Measurements from ENCODE around the gene ADAMTS6.

ADAMTS6 gene

DNA sequence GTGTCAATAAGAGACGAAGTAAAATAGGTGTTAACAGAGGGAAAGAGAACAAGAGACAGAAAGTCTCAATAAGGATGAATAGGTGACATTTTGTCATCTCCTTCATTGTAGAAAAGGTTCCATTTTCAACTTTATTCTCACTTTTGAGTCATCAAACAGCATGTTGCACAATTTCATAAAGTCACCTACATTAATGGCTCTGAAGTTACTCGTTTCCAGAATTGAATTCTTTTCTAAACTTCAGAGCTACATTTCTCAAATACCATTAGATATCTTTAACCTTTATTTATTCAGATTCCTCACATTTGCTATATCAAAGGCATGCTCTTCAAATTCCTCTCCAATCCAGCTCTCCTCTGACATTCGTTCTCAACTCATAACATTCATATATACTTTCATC, 13.1 kb downstream of the ADAMTS6 start:
- TF ChIP-seq CREB1 (IDR thresholded peaks at IDR 0.05; ENCODE audit: low read depth): no peak
- TF ChIP-seq ZBTB7A (IDR thresholded peaks at IDR 0.05; ENCODE audit: low read depth): no peak
- no peak for TF ChIP-seq NFIC (IDR thresholded peaks at IDR 0.05)
- TF ChIP-seq, protein P1, sequence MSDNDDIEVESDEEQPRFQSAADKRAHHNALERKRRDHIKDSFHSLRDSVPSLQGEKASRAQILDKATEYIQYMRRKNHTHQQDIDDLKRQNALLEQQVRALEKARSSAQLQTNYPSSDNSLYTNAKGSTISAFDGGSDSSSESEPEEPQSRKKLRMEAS (IDR thresholded peaks at IDR 0.05): no peak
- TF ChIP-seq YY1 (IDR thresholded peaks at IDR 0.05; ENCODE audit: low read depth): no peak
- TF ChIP-seq, protein P2, sequence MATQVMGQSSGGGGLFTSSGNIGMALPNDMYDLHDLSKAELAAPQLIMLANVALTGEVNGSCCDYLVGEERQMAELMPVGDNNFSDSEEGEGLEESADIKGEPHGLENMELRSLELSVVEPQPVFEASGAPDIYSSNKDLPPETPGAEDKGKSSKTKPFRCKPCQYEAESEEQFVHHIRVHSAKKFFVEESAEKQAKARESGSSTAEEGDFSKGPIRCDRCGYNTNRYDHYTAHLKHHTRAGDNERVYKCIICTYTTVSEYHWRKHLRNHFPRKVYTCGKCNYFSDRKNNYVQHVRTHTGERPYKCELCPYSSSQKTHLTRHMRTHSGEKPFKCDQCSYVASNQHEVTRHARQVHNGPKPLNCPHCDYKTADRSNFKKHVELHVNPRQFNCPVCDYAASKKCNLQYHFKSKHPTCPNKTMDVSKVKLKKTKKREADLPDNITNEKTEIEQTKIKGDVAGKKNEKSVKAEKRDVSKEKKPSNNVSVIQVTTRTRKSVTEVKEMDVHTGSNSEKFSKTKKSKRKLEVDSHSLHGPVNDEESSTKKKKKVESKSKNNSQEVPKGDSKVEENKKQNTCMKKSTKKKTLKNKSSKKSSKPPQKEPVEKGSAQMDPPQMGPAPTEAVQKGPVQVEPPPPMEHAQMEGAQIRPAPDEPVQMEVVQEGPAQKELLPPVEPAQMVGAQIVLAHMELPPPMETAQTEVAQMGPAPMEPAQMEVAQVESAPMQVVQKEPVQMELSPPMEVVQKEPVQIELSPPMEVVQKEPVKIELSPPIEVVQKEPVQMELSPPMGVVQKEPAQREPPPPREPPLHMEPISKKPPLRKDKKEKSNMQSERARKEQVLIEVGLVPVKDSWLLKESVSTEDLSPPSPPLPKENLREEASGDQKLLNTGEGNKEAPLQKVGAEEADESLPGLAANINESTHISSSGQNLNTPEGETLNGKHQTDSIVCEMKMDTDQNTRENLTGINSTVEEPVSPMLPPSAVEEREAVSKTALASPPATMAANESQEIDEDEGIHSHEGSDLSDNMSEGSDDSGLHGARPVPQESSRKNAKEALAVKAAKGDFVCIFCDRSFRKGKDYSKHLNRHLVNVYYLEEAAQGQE (IDR thresholded peaks at IDR 0.05; ENCODE audit: low read depth): no peak
- TF ChIP-seq RAD21 (IDR thresholded peaks at IDR 0.05; ENCODE audit: low read depth): no peak
- TF ChIP-seq FOXM1 (IDR thresholded peaks at IDR 0.05; ENCODE audit: borderline replicate concordance, low read depth): no peak
- TF ChIP-seq, protein P3, sequence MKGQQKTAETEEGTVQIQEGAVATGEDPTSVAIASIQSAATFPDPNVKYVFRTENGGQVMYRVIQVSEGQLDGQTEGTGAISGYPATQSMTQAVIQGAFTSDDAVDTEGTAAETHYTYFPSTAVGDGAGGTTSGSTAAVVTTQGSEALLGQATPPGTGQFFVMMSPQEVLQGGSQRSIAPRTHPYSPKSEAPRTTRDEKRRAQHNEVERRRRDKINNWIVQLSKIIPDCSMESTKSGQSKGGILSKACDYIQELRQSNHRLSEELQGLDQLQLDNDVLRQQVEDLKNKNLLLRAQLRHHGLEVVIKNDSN (IDR thresholded peaks at IDR 0.05): no peak
- TF ChIP-seq TEAD4 (IDR thresholded peaks at IDR 0.05): no peak
- TF ChIP-seq EGR1 (IDR thresholded peaks at IDR 0.05): no peak
- TF ChIP-seq CEBPB (IDR thresholded peaks at IDR 0.05): no peak
- no peak for TF ChIP-seq TCF12 (IDR thresholded peaks at IDR 0.05; ENCODE audit: low read depth)
- TF ChIP-seq EP300 (IDR thresholded peaks at IDR 0.05; ENCODE audit: borderline replicate concordance): no peak
- TF ChIP-seq TAF1 (IDR thresholded peaks at IDR 0.05; ENCODE audit: low read depth): no peak

DNA sequence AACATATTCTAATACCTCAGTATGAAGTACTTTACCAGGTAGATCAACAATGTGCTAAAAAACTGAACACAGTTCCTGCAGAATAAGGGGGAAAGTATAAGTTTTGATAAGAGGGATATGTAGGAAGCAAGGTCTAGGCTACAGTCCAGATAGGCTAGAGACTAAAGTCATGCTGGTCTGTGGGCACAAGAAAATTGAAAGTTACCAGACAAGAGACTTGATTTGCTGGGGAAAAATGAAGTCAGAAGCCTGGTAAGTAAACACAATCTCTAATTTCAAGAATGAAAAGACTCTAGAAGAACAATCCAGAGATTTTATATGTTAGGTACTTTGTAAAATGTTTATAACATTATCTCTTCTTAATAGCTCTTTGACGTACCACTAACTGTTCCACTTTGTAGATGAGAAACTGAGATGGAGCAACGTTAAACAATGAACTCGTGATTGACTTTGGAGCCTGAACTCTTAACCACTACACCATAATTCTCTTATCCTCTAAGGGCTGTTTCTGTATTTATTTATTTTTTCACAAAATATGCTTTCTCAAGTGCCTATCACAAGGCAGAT, 19.5 kb downstream of the ADAMTS6 start:
- no peak for TF ChIP-seq EGR1 (IDR thresholded peaks at IDR 0.05)
- TF ChIP-seq YY1 (IDR thresholded peaks at IDR 0.05; ENCODE audit: low read depth): no peak
- TF ChIP-seq TAF1 (IDR thresholded peaks at IDR 0.05; ENCODE audit: low read depth): no peak
- no peak for TF ChIP-seq TCF12 (IDR thresholded peaks at IDR 0.05; ENCODE audit: low read depth)
- TF ChIP-seq, protein P1 (IDR thresholded peaks at IDR 0.05): no peak
- TF ChIP-seq TEAD4 (IDR thresholded peaks at IDR 0.05): no peak
- TF ChIP-seq, protein P3 (IDR thresholded peaks at IDR 0.05): no peak
- no peak for TF ChIP-seq NFIC (IDR thresholded peaks at IDR 0.05)
- TF ChIP-seq CEBPB (IDR thresholded peaks at IDR 0.05): no peak
- no peak for TF ChIP-seq FOXM1 (IDR thresholded peaks at IDR 0.05; ENCODE audit: borderline replicate concordance, low read depth)
- TF ChIP-seq, protein P2 (IDR thresholded peaks at IDR 0.05; ENCODE audit: low read depth): no peak
- TF ChIP-seq RAD21 (IDR thresholded peaks at IDR 0.05; ENCODE audit: low read depth): no peak
- no peak for TF ChIP-seq EP300 (IDR thresholded peaks at IDR 0.05; ENCODE audit: borderline replicate concordance)
- no peak for TF ChIP-seq ZBTB7A (IDR thresholded peaks at IDR 0.05; ENCODE audit: low read depth)

DNA sequence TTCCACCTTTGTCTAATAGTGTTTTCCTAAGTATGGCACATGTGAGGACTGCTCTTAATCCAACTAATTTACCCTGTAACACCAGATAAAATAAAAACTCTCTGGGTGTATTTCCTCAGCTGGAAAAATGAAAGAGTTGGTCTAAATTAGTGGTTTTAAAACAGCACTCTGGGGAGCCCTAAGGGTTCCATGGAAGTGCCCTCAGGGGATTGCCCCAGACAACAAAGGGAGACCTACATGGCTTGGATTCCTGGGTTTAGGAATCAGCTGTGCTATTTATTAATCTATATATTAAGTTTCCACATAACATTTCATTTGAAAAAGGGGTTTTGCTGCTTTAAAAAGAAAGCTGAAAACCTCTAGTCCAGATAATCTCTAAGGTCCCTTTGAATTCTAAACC, 20.2 kb downstream of the ADAMTS6 start:
- TF ChIP-seq EP300 (IDR thresholded peaks at IDR 0.05; ENCODE audit: borderline replicate concordance) (no peak), TCF12 (IDR thresholded peaks at IDR 0.05; ENCODE audit: low read depth) (no peak), CREB1 (IDR thresholded peaks at IDR 0.05; ENCODE audit: low read depth) (no peak), EGR1 (IDR thresholded peaks at IDR 0.05) (no peak), TAF1 (IDR thresholded peaks at IDR 0.05; ENCODE audit: low read depth) (no peak), TEAD4 (IDR thresholded peaks at IDR 0.05) (no peak), FOXM1 (IDR thresholded peaks at IDR 0.05; ENCODE audit: borderline replicate concordance, low read depth) (no peak), ZBTB7A (IDR thresholded peaks at IDR 0.05; ENCODE audit: low read depth) (no peak), RAD21 (IDR thresholded peaks at IDR 0.05; ENCODE audit: low read depth) (no peak), YY1 (IDR thresholded peaks at IDR 0.05; ENCODE audit: low read depth) (no peak), NFIC (IDR thresholded peaks at IDR 0.05) (no peak)
- TF ChIP-seq, protein P2 (IDR thresholded peaks at IDR 0.05; ENCODE audit: low read depth): no peak
- TF ChIP-seq, protein P3 (IDR thresholded peaks at IDR 0.05): no peak

All from Ishikawa (cell line).